ENCODE measurements around the gene SRC. TPM values are rescaled to one million over a fixed set of nuclear protein-coding genes. Genes with fewer than 3 reads are reported as not detected.

SRC gene
- total RNA-seq, 1 experiment from 2014 or later = 55.6 TPM

- H3K79me2 ChIP-seq (ENCODE audit: low read length) = peaks cover 51% of the 10 kb centered on the region
Measured at GRCh38 chr20:37379967-37380828, 34.3 kb downstream of the SRC start.

DNA sequence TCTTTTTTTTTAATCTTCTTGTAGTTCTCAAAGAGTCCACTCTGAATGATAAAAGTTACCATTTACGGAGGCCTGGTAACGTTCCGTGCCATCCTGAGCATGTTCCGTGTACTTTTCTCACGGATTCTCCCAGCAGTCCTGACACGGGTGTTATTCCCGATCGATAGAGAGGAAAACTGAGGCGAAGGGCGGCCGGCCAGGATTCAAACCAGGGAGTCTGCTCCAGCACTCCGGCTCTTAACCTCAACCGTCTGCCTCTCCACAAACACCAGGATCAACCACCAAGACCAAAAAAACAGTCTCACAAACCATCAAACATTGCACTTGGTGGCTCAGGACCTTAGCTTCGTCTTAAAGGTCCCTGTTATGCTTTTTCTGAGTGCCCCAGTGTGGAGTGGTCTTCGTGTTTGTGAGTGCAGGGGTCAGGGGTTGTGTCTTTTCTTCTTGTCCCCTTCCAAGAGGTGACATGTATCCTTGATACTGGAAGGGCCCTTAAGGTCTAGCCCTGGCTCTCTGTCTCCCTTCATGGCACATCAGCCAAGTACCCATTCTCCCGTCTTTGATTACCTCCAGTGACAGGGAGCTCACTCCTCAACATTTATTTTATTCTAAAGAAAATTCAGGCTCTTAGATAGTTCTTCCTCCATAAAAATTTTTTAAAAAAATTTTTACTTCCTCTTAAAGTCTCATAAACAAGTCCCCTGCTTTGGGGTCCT, 35.1 kb downstream of the SRC start:
- ChIA-PET POLR2A (ENCODE audit: unreplicated experiment) (no interaction called here), CTCF (interaction anchor here (0.5 to 1.2 kb wide), 4 partner anchors 33 to 99 kb away, joined by 3 to 8 read pairs (median 5); no protein-coding TSS in a partner anchor)
- no peaks in the 10 kb centered on the region for H4K20me1 ChIP-seq (ENCODE audit: low read length)
- peaks cover 43% of the 10 kb centered on the region for H3K79me2 ChIP-seq (ENCODE audit: low read length)
- no peak overlapping the region for H2AFZ ChIP-seq (ENCODE audit: low read length)
- BruUV-seq (replicated peaks) = no TSS peak
- ATAC-seq (no peak), DNase-seq (no peak)
- peak overlapping the region; percentile 82 for H3K27ac ChIP-seq (ENCODE audit: low read length)
- H3K9ac ChIP-seq (ENCODE audit: low read length) = no peak overlapping the region
- no peaks in the 10 kb centered on the region for H3K9me2 ChIP-seq (replicated peaks; ENCODE audit: low read length)
- no peaks in the 10 kb centered on the region for H3K27me3 ChIP-seq (ENCODE audit: low read length)
- H3K36me3 ChIP-seq (ENCODE audit: low read depth, low read length) = peaks cover 14% of the 10 kb centered on the region
- H3F3A ChIP-seq (ENCODE audit: low read length, unreplicated experiment) = no peaks in the 10 kb centered on the region
- H3K4me1 ChIP-seq (ENCODE audit: insufficient read depth, low read length) = peaks cover 44% of the 10 kb centered on the region
- peak overlapping the region; percentile 60; the same call in 1 of the 2 replicates for H3K4me2 ChIP-seq (ENCODE audit: low read length)
- TF ChIP-seq EZH2phosphoT487 (IDR thresholded peaks at IDR 0.05; ENCODE audit: borderline replicate concordance, low read length) (no peak), EZH2 (IDR thresholded peaks at IDR 0.05; ENCODE audit: low read length, unreplicated experiment) (no peak)
- TF ChIP-seq, protein P1, sequence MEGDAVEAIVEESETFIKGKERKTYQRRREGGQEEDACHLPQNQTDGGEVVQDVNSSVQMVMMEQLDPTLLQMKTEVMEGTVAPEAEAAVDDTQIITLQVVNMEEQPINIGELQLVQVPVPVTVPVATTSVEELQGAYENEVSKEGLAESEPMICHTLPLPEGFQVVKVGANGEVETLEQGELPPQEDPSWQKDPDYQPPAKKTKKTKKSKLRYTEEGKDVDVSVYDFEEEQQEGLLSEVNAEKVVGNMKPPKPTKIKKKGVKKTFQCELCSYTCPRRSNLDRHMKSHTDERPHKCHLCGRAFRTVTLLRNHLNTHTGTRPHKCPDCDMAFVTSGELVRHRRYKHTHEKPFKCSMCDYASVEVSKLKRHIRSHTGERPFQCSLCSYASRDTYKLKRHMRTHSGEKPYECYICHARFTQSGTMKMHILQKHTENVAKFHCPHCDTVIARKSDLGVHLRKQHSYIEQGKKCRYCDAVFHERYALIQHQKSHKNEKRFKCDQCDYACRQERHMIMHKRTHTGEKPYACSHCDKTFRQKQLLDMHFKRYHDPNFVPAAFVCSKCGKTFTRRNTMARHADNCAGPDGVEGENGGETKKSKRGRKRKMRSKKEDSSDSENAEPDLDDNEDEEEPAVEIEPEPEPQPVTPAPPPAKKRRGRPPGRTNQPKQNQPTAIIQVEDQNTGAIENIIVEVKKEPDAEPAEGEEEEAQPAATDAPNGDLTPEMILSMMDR (conservative IDR thresholded peaks at IDR 0.05; ENCODE audit: low read depth, low read length) = no peak
- intact Hi-C loops (cut with micrococcal nuclease) = loop anchor here (2.0 to 5.0 kb wide), 3 partner anchors 34 to 99 kb away; partner anchors contain the start of gene SRC
- H3K9me3 ChIP-seq (ENCODE audit: low read length) = no peaks in the 10 kb centered on the region
- H3K4me3 ChIP-seq (ENCODE audit: low read length) = no peak overlapping the region

More at GRCh38 chr20:37379967-37380828, 34.3 kb downstream of the SRC start:
- no peaks in the 10 kb centered on the region for H3K9me2 ChIP-seq (replicated peaks; ENCODE audit: low read length)
- peak overlapping the region; percentile 82 for H3K27ac ChIP-seq (ENCODE audit: low read length)
- no peaks in the 10 kb centered on the region for H3K27me3 ChIP-seq (ENCODE audit: low read length)
- H3F3A ChIP-seq (ENCODE audit: low read length, unreplicated experiment) = no peaks in the 10 kb centered on the region
- TF ChIP-seq, protein P1 (conservative IDR thresholded peaks at IDR 0.05; ENCODE audit: low read depth, low read length) = no peak
- TF ChIP-seq EZH2 (IDR thresholded peaks at IDR 0.05; ENCODE audit: low read length, unreplicated experiment) (no peak), EZH2phosphoT487 (IDR thresholded peaks at IDR 0.05; ENCODE audit: borderline replicate concordance, low read length) (no peak)
- H2AFZ ChIP-seq (ENCODE audit: low read length) = no peak overlapping the region
- H3K9ac ChIP-seq (ENCODE audit: low read length) = peak overlapping the region; percentile 53
- peaks cover 44% of the 10 kb centered on the region for H3K4me1 ChIP-seq (ENCODE audit: insufficient read depth, low read length)
- ChIA-PET CTCF (interaction anchor here (0.5 to 1.2 kb wide), 4 partner anchors 34 to 98 kb away, joined by 3 to 8 read pairs (median 5); no protein-coding TSS in a partner anchor), POLR2A (ENCODE audit: unreplicated experiment) (no interaction called here)
- DNase-seq = peak; percentile 81
- peaks cover 11% of the 10 kb centered on the region for H3K36me3 ChIP-seq (ENCODE audit: low read depth, low read length)
- H3K9me3 ChIP-seq (ENCODE audit: low read length) = no peaks in the 10 kb centered on the region
- ATAC-seq = peak; percentile 62
- no peaks in the 10 kb centered on the region for H4K20me1 ChIP-seq (ENCODE audit: low read length)
- BruUV-seq (replicated peaks) = no TSS peak
- intact Hi-C loops (cut with micrococcal nuclease) = loop anchor here (2.0 to 5.0 kb wide), 3 partner anchors 33 to 98 kb away; partner anchors contain the start of gene SRC
- H3K4me3 ChIP-seq (ENCODE audit: low read length) = no peak overlapping the region
- H3K4me2 ChIP-seq (ENCODE audit: low read length) = peak overlapping the region; percentile 60

Data from PC-3 (cell line).